DMS114 treated with DMSO at 0.1 percent for 48 hours (cell line): Measurements from ENCODE around the gene MAP3K5.

Experiments used
- DNase-seq: peaks from one replicate; lab custom pipeline; 2025; ENCODE audit not compliant: unreplicated experiment; lab: John Stamatoyannopoulos, UW

MAP3K5 gene

GRCh38 chr6:136549300-136550044 lies 242.8 kb downstream of the MAP3K5 start:
- DNase-seq: no peak

GRCh38 chr6:136548582-136549299 lies 243.5 kb downstream of the MAP3K5 start:
- no peak for DNase-seq

GRCh38 chr6:136547871-136548270 lies 244.4 kb downstream of the MAP3K5 start:
- DNase-seq: no peak

- peak; percentile 54 for DNase-seq
Observed at GRCh38 chr6:136547336-136547735, 244.9 kb downstream of the MAP3K5 start.

- DNase-seq: no peak
Observed at GRCh38 chr6:136546331-136546730, 245.9 kb downstream of the MAP3K5 start.

- DNase-seq: no peak
Observed at GRCh38 chr6:136544326-136544725, 248.0 kb downstream of the MAP3K5 start.

- DNase-seq: no peak
Observed at GRCh38 chr6:136541395-136541794, 250.9 kb downstream of the MAP3K5 start.

- no peak for DNase-seq
Observed at GRCh38 chr6:136539967-136540652, 252.2 kb downstream of the MAP3K5 start.

- DNase-seq: no peak
Observed at GRCh38 chr6:136538836-136539235, 253.4 kb downstream of the MAP3K5 start.

GRCh38 chr6:136535880-136536650 lies 256.2 kb downstream of the MAP3K5 start:
- DNase-seq: no peak

GRCh38 chr6:136535017-136535765 lies 257.1 kb downstream of the MAP3K5 start:
- DNase-seq: no peak

- no peak for DNase-seq
Observed at GRCh38 chr6:136534268-136534667, 258.0 kb downstream of the MAP3K5 start.

- DNase-seq: no peak
Observed at GRCh38 chr6:136533487-136533886, 258.8 kb downstream of the MAP3K5 start.

- DNase-seq: no peak
Observed at GRCh38 chr6:136532030-136532429, 260.2 kb downstream of the MAP3K5 start.

GRCh38 chr6:136529710-136530109 lies 262.6 kb downstream of the MAP3K5 start:
- no peak for DNase-seq

- DNase-seq: no peak
Observed at GRCh38 chr6:136528477-136528876, 263.8 kb downstream of the MAP3K5 start.

GRCh38 chr6:136527831-136528230 lies 264.4 kb downstream of the MAP3K5 start:
- DNase-seq: no peak

GRCh38 chr6:136526937-136527336 lies 265.3 kb downstream of the MAP3K5 start:
- DNase-seq: no peak

GRCh38 chr6:136526196-136526930 lies 265.9 kb downstream of the MAP3K5 start:
- DNase-seq: peak; percentile 29
